DND-41 (cell line): Measurements from ENCODE around the gene PYGO2.

Experiments
- ATAC-seq: fragments of 200-7000 bp; cut with Tn5 transposase; 3 replicates; pipeline ENCODE4 v1.9.1; 2021; ENCODE audit warnings: low read depth; ENCODE audit not compliant: insufficient read depth
- DNase-seq: peaks from one replicate; pipeline ENCODE4 v3.0.0-alpha.2; 2020
- H2AFZ ChIP-seq: 2 replicates; pipeline ENCODE4 v1.6.0; 2012; ENCODE audit warnings: low read depth, low read length
- H3K27ac ChIP-seq: 2 replicates; pipeline ENCODE4 v1.5.1; 2012; ENCODE audit warnings: low read length, inconsistent platforms
- H3K27me3 ChIP-seq: fragments of 200-600 bp; sonication (generic); 2 replicates; pipeline ENCODE4 v1.6.0; 2012; ENCODE audit warnings: low read length, mild to moderate bottlenecking, inconsistent platforms; ENCODE audit not compliant: insufficient read depth, poor library complexity
- H3K36me3 ChIP-seq: 2 replicates; pipeline ENCODE4 v1.5.1; 2012; ENCODE audit warnings: low read length, inconsistent platforms; ENCODE audit not compliant: insufficient read depth
- H3K4me1 ChIP-seq: 2 replicates; pipeline ENCODE4 v1.5.1; 2012; ENCODE audit warnings: mild to moderate bottlenecking, low read length; ENCODE audit not compliant: insufficient read depth
- H3K4me2 ChIP-seq: 2 replicates; pipeline ENCODE4 v1.6.0; 2012; ENCODE audit warnings: mild to moderate bottlenecking, moderate library complexity, low read length, inconsistent platforms; ENCODE audit not compliant: insufficient read depth
- H3K4me3 ChIP-seq, 2 experiments: fragments of 200-600 bp in 1 of 2; shearing (Covaris generic) in 1 of 2; 2 replicates each; pipeline ENCODE4 v1.5.1; 2012 to 2016; ENCODE audit warnings: inconsistent platforms in 2 of 2, low read length in 2 of 2, mild to moderate bottlenecking in 2 of 2, low read depth in 1 of 2, moderate library complexity in 1 of 2
- H3K79me2 ChIP-seq: 2 replicates; pipeline ENCODE4 v1.6.0; 2012; ENCODE audit warnings: low read length, inconsistent platforms; ENCODE audit not compliant: insufficient read depth
- H3K9ac ChIP-seq: 2 replicates; pipeline ENCODE4 v1.6.0; 2012; ENCODE audit warnings: low read depth, mild to moderate bottlenecking, inconsistent platforms, low read length, moderate library complexity
- H3K9me3 ChIP-seq: 2 replicates; pipeline ENCODE4 v1.5.1; 2012; ENCODE audit warnings: low read length, moderate library complexity, mild to moderate bottlenecking, inconsistent platforms; ENCODE audit not compliant: insufficient read depth, severe bottlenecking
- H4K20me1 ChIP-seq: 2 replicates; pipeline ENCODE4 v1.6.0; 2012; ENCODE audit warnings: low read length; ENCODE audit not compliant: insufficient read depth
- CTCF ChIP-seq: IDR thresholded peaks from 2 replicates; pipeline ENCODE4 v1.5.1; 2012; ENCODE audit warnings: borderline replicate concordance, low read length, moderate library complexity, mild to moderate bottlenecking; ENCODE audit not compliant: poor library complexity, severe bottlenecking; ENCODE audit errors: extremely low read depth
- EZH2 ChIP-seq: IDR thresholded peaks from 3 replicates; pipeline ENCODE4 v1.6.1; 2012; ENCODE audit warnings: borderline replicate concordance, low read depth, mild to moderate bottlenecking, moderate library complexity, low read length, inconsistent platforms; ENCODE audit not compliant: severe bottlenecking

Gene PYGO2

GRCh38 chr1:154951901-154952657, 9.5 kb downstream of the PYGO2 start:
- Histone ChIP-seq H3K9me3 (no peaks in the 10 kb centered on the region), H3K4me3 (no peak overlapping the region), H4K20me1 (peaks cover 7% of the 10 kb centered on the region; the same call in 1 of the 2 replicates), H3K4me1 (peaks cover 43% of the 10 kb centered on the region), H3K27ac (no peak overlapping the region), H3K36me3 (peaks cover 30% of the 10 kb centered on the region), H3K27me3 (no peaks in the 10 kb centered on the region), H3K9ac (no peak overlapping the region), H3K4me2 (no peak overlapping the region), H3K79me2 (peaks cover 28% of the 10 kb centered on the region), H2AFZ (no peak overlapping the region)
- no peak for DNase-seq
- ATAC-seq = no peak
- TF ChIP-seq CTCF (no peak), EZH2 (no peak)

DNA sequence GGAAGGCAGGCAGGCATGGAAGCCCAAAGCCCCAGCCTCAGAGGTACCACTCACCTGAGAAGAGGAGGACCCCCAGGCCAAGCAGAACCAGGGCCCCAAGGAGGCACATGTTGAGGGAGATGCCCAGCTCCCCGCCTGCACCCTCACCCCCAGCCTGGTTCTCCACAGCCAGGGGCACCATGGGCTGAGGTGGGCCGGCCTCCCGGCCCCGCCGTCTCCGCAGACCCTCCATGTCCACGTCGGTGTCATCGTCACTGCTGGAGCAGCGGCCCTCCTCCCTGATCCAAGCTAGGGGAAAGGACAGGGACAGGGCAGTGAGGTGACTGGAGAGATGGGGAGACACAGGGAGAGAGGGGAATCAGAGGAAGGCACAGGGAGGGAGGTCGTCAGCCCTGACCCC, 13.5 kb downstream of the PYGO2 start:
- no peak overlapping the region for H3K9ac ChIP-seq
- no peak for ATAC-seq
- peaks cover 11% of the 10 kb centered on the region for H3K4me1 ChIP-seq
- H3K4me3 ChIP-seq = no peak overlapping the region
- H3K79me2 ChIP-seq = peaks cover 5% of the 10 kb centered on the region; the same call in 1 of the 2 replicates
- peaks cover 4% of the 10 kb centered on the region; the same call in 1 of the 2 replicates for H4K20me1 ChIP-seq
- no peak for TF ChIP-seq EZH2
- TF ChIP-seq CTCF = no peak
- peaks cover 41% of the 10 kb centered on the region for H3K36me3 ChIP-seq
- no peak overlapping the region for H2AFZ ChIP-seq
- H3K27me3 ChIP-seq = no peaks in the 10 kb centered on the region
- H3K4me2 ChIP-seq = no peak overlapping the region
- no peaks in the 10 kb centered on the region for H3K9me3 ChIP-seq
- DNase-seq = no peak
- H3K27ac ChIP-seq = no peak overlapping the region

DNA sequence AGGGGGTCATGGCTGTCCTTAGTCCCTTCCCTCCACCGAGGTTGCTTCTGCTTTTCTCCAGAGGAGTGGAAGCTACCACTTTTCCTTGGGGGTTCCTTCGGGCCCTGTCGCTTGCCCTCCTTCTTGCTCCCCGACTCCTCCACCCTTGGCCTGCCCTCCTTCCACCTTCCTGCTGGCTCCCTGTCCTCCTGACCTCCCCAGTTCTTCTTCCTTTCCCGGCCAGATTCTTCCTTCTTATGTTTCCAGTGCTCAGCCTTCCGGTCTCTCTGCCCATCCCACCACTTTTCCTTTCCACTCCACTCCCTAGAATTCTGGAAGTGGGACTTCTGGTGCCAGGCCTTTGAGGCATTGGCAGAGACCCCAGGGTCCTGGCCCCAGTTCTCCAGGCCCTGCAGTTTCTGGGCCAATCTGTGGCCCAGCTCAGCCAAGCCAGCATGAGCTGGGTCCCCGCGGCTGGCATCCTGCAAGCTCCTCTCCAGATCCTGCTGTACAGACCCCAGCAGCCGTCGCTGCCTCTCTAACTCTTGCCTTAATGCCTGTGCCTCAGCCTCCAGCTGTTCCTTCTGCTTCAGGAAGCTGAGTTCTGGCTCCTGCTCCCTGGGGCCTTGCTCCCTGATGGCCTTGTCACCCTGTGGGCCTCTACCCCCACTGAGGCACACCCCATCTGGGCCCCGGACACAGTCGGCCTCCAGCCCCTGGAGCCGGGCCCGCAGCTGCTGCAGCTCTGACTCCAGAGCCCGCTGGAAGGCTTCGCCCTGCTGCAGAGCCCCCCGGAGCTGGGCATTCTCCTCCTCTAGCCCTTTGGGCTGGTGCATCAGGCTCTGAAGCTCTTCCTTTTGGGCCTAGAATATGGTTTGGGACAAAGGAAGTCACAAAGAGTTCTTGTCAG, 15.4 kb downstream of the PYGO2 start:
- Histone ChIP-seq H3K27me3 (no peaks in the 10 kb centered on the region), H3K36me3 (peaks cover 39% of the 10 kb centered on the region), H3K9ac (no peak overlapping the region), H4K20me1 (peaks cover 3% of the 10 kb centered on the region; the same call in 1 of the 2 replicates), H3K4me3 (no peak overlapping the region), H3K27ac (no peak overlapping the region), H3K4me2 (no peak overlapping the region), H3K9me3 (no peaks in the 10 kb centered on the region), H2AFZ (no peak overlapping the region), H3K4me1 (peaks cover 24% of the 10 kb centered on the region), H3K79me2 (no peaks in the 10 kb centered on the region)
- ATAC-seq = no peak
- TF ChIP-seq CTCF (no peak), EZH2 (no peak)
- DNase-seq = no peak
